ENCODE data around the gene PROC.

The PROC gene

DNA sequence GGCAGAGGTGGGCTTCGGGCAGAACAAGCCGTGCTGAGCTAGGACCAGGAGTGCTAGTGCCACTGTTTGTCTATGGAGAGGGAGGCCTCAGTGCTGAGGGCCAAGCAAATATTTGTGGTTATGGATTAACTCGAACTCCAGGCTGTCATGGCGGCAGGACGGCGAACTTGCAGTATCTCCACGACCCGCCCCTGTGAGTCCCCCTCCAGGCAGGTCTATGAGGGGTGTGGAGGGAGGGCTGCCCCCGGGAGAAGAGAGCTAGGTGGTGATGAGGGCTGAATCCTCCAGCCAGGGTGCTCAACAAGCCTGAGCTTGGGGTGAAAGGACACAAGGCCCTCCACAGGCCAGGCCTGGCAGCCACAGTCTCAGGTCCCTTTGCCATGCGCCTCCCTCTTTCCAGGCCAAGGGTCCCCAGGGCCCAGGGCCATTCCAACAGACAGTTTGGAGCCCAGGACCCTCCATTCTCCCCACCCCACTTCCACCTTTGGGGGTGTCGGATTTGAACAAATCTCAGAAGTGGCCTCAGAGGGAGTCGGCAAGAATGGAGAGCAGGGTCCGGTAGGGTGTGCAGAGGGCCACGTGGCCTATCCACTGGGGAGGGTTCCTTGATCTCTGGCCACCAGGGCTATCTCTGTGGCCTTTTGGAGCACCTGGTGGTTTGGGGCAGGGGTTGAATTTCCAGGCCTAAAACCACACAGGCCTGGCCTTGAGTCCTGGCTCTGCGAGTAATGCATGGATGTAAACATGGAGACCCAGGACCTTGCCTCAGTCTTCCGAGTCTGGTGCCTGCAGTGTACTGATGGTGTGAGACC, at the start of gene PROC:
TSS of gene PROC (plus strand) at position 128 of the 812 bp plus-strand sequence. CDS start 1,516 bp downstream, outside the sequence.
- TF ChIP-seq CTCF (IDR thresholded peaks at IDR 0.05) (no peak), ZFX (IDR thresholded peaks at IDR 0.05; ENCODE audit: borderline replicate concordance) (no peak)
- no peak within 1 kb of the TSS for H3K27ac ChIP-seq

DNA sequence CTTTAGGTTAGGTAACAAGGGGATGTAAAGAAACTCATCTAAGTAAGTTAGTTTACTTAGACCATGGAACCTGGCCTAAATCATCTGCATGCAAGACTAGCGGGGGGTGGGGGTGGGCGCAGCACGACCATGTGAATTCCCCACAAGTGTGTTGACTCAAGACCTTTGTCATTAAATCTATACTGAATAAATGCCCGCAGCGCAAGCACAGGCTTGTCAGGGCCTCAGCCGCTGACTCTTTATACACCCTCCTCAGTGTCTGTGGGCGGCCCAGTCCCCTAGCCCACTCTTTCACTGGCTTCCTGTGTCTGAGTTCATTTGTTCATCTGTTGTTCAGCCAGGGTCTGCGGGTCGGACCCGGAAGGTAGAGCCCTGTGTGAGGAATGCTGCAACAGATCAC, 48.2 kb upstream of the PROC start:
- TF ChIP-seq CTCF (IDR thresholded peaks at IDR 0.05) (no peak), ZFX (IDR thresholded peaks at IDR 0.05; ENCODE audit: borderline replicate concordance) (no peak)
- H3K27ac ChIP-seq: no peak overlapping the region

DNA sequence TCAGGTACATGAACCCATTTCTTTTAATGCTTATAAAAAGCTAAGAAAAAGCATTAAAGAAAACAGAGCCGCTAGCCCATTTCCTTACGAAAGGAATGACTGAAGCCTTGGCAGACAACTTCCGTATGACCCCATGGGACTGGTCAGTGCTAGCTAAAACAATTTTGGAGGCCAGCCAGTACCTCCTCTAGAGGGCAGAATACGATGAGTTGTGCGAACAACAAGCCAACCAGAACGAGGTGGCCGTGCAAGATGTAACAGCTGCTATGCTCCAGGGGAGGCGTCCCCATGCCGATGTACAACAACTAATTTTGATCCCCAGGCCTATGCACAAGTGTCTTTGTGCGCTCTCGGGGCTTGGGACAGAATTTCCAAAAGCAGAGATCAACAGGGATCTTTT, 47.2 kb upstream of the PROC start:
- no peak overlapping the region for H3K27ac ChIP-seq
- TF ChIP-seq ZFX (IDR thresholded peaks at IDR 0.05; ENCODE audit: borderline replicate concordance) (no peak), CTCF (IDR thresholded peaks at IDR 0.05) (no peak)

DNA sequence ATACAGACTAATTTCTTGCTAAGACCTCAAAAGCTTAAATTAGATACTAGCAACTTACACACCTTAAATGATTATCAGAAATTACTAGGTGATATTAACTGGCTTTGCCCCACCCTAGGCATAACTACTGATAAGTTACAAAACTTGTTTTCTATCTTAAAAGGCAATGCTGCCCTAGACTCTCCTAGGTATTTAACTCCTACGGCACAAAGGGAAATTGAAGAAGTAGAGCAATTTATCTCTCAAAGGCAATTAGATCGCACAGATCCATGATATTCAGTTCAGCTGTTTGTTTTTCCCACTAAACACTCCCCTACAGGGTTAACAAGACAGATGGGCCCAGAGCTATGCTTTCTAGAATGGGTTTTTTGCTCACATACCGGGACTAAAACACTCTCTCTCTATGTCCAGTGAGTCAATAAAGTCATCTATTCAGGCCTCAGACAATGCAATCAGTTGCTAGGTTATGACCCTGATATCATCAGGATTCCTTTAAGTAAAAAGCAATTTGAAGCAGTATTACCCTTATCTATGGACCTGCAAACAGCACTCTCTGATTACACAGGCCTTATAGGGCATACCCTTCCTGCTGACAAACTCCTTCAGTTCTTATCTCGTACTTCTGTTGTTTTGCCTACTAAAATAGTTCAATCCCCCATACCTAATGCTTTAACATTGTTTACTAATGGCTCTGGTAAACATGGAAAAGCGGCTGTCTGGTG, 44.7 kb upstream of the PROC start:
- no peak overlapping the region for H3K27ac ChIP-seq
- TF ChIP-seq ZFX (IDR thresholded peaks at IDR 0.05; ENCODE audit: borderline replicate concordance) (no peak), CTCF (IDR thresholded peaks at IDR 0.05) (no peak)

- TF ChIP-seq ZFX (IDR thresholded peaks at IDR 0.05; ENCODE audit: borderline replicate concordance): no peak
- TF ChIP-seq CTCF (IDR thresholded peaks at IDR 0.05): no peak
- H3K27ac ChIP-seq: no peak overlapping the region
Measured at GRCh38 chr2:127376257-127376656, 42.0 kb upstream of the PROC start.

GRCh38 chr2:127377262-127377661, 41.0 kb upstream of the PROC start:
- TF ChIP-seq ZFX (IDR thresholded peaks at IDR 0.05; ENCODE audit: borderline replicate concordance) (no peak), CTCF (IDR thresholded peaks at IDR 0.05) (no peak)

GRCh38 chr2:127378720-127379119, 39.5 kb upstream of the PROC start:
- TF ChIP-seq ZFX (IDR thresholded peaks at IDR 0.05; ENCODE audit: borderline replicate concordance) (no peak), CTCF (IDR thresholded peaks at IDR 0.05) (no peak)
- no peak overlapping the region for H3K27ac ChIP-seq

More at GRCh38 chr2:127377262-127377661, 41.0 kb upstream of the PROC start:
- H3K27ac ChIP-seq: no peak overlapping the region

Data from 22Rv1 (cell line).